SK-N-SH (cell line): ENCODE results near the gene BMPR1B. TPM values are rescaled to one million over a fixed set of nuclear protein-coding genes. Genes with fewer than 3 reads are reported as not detected.

Source experiments
- CTCF ChIA-PET: fragments of 300-600, 350-600 bp; formaldehyde crosslinking; extraction: SDS; loops from one replicate; lab custom pipeline; 2021; lab: Yijun Ruan, JAX
- POLR2A ChIA-PET: fragments of 350-600 bp; sonication (Branson Sonifier 250); formaldehyde crosslinking; extraction: SDS; loops from one replicate; lab custom pipeline; 2020; ENCODE audit warnings: antibody characterized with exemption, inconsistent platforms; lab: Yijun Ruan, JAX
- DNase-seq: peaks from one replicate; pipeline ENCODE4 v3.0.0; 2012
- H2AFZ ChIP-seq: fragments of 200-600 bp; sonication (generic); 2 replicates; pipeline ENCODE4 v1.8.1; 2016; ENCODE audit warnings: antibody characterized with exemption, mild to moderate bottlenecking, low read depth
- H3F3A ChIP-seq: fragments of 200-600 bp; sonication (generic); replicated peaks from 2 replicates; pipeline ENCODE3; 2016; ENCODE audit warnings: antibody characterized with exemption, mild to moderate bottlenecking; ENCODE audit not compliant: insufficient read depth
- H3K27ac ChIP-seq, 2 experiments: fragments of 200-500 bp in 1 of 2; fragments of 200-600 bp in 1 of 2; sonication (Bioruptor generic) in 1 of 2; sonication (generic), shearing (Covaris generic) in 1 of 2; 2 replicates each; pipeline versions ENCODE4 v1.5.1 to v1.6.1; 2014 to 2016; ENCODE audit warnings: low read depth in 2 of 2, inconsistent platforms in 1 of 2, low read length in 1 of 2, mild to moderate bottlenecking in 1 of 2, mixed read lengths in 1 of 2
- H3K27me3 ChIP-seq: fragments of 200-600 bp; sonication (generic), shearing (Covaris generic); 2 replicates; pipeline ENCODE4 v1.6.1; 2016; ENCODE audit warnings: mixed run types; ENCODE audit not compliant: insufficient read depth
- H3K36me3 ChIP-seq, 2 experiments: fragments of 200-500 bp in 1 of 2; fragments of 200-600 bp in 1 of 2; sonication (Bioruptor generic) in 1 of 2; sonication (generic) in 1 of 2; replicated peaks in 1 of 2; 2 replicates each; pipeline versions ENCODE3 to v1.5.1; 2014 to 2016; ENCODE audit warnings: low read length in 1 of 2, mild to moderate bottlenecking in 1 of 2; ENCODE audit not compliant: insufficient read depth in 2 of 2, control insufficient read depth in 1 of 2
- H3K4me1 ChIP-seq, 2 experiments: fragments of 200-500 bp in 1 of 2; fragments of 200-600 bp in 1 of 2; sonication (Bioruptor generic) in 1 of 2; sonication (generic), shearing (Covaris generic) in 1 of 2; 2 replicates each; pipeline versions ENCODE4 v1.5.1 to v1.6.1; 2014 to 2016; ENCODE audit warnings: low read depth in 1 of 2, low read length in 1 of 2, mixed run types in 1 of 2; ENCODE audit not compliant: insufficient read depth in 2 of 2, control insufficient read depth in 1 of 2
- H3K4me2 ChIP-seq: fragments of 200-600 bp; sonication (generic), shearing (Covaris generic); 2 replicates; pipeline ENCODE4 v1.6.1; 2017; ENCODE audit warnings: mixed run types
- H3K4me3 ChIP-seq, 2 experiments: fragments of 200-500 bp in 1 of 2; fragments of 200-600 bp in 1 of 2; sonication (Bioruptor generic) in 1 of 2; sonication (generic), shearing (Covaris generic) in 1 of 2; 2 replicates each; pipeline versions ENCODE4 v1.5.1 to v1.8.1; 2014 to 2016; ENCODE audit warnings: low read depth in 2 of 2, inconsistent platforms in 1 of 2, low read length in 1 of 2, mild to moderate bottlenecking in 1 of 2, mixed read lengths in 1 of 2, moderate library complexity in 1 of 2
- H3K79me2 ChIP-seq: fragments of 200-600 bp; sonication (generic); 2 replicates; pipeline ENCODE4 v1.8.1; 2017; ENCODE audit warnings: mild to moderate bottlenecking; ENCODE audit not compliant: insufficient read depth
- H3K9ac ChIP-seq: fragments of 200-600 bp; sonication (generic); 2 replicates; pipeline ENCODE4 v1.6.1; 2017; ENCODE audit warnings: mixed run types
- H3K9me2 ChIP-seq: fragments of 200-600 bp; sonication (generic); 2 replicates; pipeline ENCODE4 v1.6.1; 2017; ENCODE audit warnings: mixed run types
- H3K9me3 ChIP-seq: fragments of 200-600 bp; sonication (generic); 2 replicates; pipeline ENCODE4 v1.6.1; 2017; ENCODE audit warnings: mixed run types, mild to moderate bottlenecking, moderate library complexity
- H4K20me1 ChIP-seq: fragments of 200-600 bp; sonication (generic); 2 replicates; pipeline ENCODE4 v1.6.1; 2017; ENCODE audit warnings: mild to moderate bottlenecking, mixed run types; ENCODE audit not compliant: insufficient read depth
- CHD2 ChIP-seq: fragments of 150-350 bp; IDR thresholded peaks from 2 replicates; pipeline ENCODE4 v1.6.1; 2018; ENCODE audit warnings: low read length; ENCODE audit not compliant: partially characterized antibody
- CTCF ChIP-seq: fragments of 200-600 bp; sonication (generic); IDR thresholded peaks from 2 replicates; pipeline ENCODE4 v1.6.1; 2017; ENCODE audit warnings: antibody characterized with exemption, mild to moderate bottlenecking, moderate library complexity
- MAX ChIP-seq: IDR thresholded peaks from 2 replicates; pipeline ENCODE4 v1.4.0; 2012; ENCODE audit warnings: low read depth
- MEF2A ChIP-seq: IDR thresholded peaks from 2 replicates; pipeline ENCODE4 v1.4.0; 2012; ENCODE audit warnings: low read depth, borderline replicate concordance
- MXI1 ChIP-seq: IDR thresholded peaks from 2 replicates; pipeline ENCODE4 v1.6.1; 2012; ENCODE audit warnings: mild to moderate bottlenecking, low read depth, low read length, improper control_type of control experiment
- PBX3 ChIP-seq: IDR thresholded peaks from 2 replicates; pipeline ENCODE4; 2012
- POLR2AphosphoS5 ChIP-seq: IDR thresholded peaks from 2 replicates; pipeline ENCODE4 v1.6.1; 2012; ENCODE audit warnings: low read depth, low read length
- RCOR1 ChIP-seq: fragments of 150-350 bp; IDR thresholded peaks from 2 replicates; pipeline ENCODE4 v1.6.1; 2017; ENCODE audit warnings: antibody characterized with exemption, low read length
- REST ChIP-seq: IDR thresholded peaks from 2 replicates; pipeline ENCODE4 v1.6.1; 2012; ENCODE audit warnings: mild to moderate bottlenecking, low read depth, low read length, moderate library complexity
- RFX5 ChIP-seq: IDR thresholded peaks from 2 replicates; pipeline ENCODE4 v1.6.1; 2012; ENCODE audit warnings: mild to moderate bottlenecking, improper control_type of control experiment, low read length
- RXRA ChIP-seq: IDR thresholded peaks from 2 replicates; pipeline ENCODE4 v1.4.0; 2012; ENCODE audit warnings: low read depth, mild to moderate bottlenecking, borderline replicate concordance
- SMC3 ChIP-seq: IDR thresholded peaks from 2 replicates; pipeline ENCODE4 v1.6.1; 2012; ENCODE audit warnings: low read depth, low read length, improper control_type of control experiment
- TAF1 ChIP-seq: IDR thresholded peaks from 2 replicates; pipeline ENCODE4 v1.6.1; 2012; ENCODE audit warnings: low read depth, mild to moderate bottlenecking, low read length, moderate library complexity, borderline replicate concordance
- TCF12 ChIP-seq: IDR thresholded peaks from 2 replicates; pipeline ENCODE4 v1.4.0; 2012
- USF1 ChIP-seq: IDR thresholded peaks from 2 replicates; pipeline ENCODE4 v1.4.0; 2012; ENCODE audit warnings: low read depth, borderline replicate concordance
- USF2 ChIP-seq: fragments of 150-350 bp; IDR thresholded peaks from 2 replicates; pipeline ENCODE4 v1.6.1; 2017; ENCODE audit warnings: antibody characterized with exemption, low read length, low read depth, borderline replicate concordance
- YY1 ChIP-seq: IDR thresholded peaks from 2 replicates; pipeline ENCODE4 v1.4.0; 2012; ENCODE audit warnings: low read depth, mild to moderate bottlenecking
- WGBS: methylation state at CpG from one replicate; pipeline ENCODE4 v1.1.6; 2017; ENCODE audit warnings: low lambda C conversion rate; 5-methylcytosine and 5-hydroxymethylcytosine counted together
- polyA plus RNA-seq, 3 experiments: library from polyadenylated mRNA; depleted of rRNA; stranded (reverse); fragments of >200 nt; gene quantifications; 2 replicates each; pipeline ENCODE4 v1.2.3, GENCODE V29; 2012

The BMPR1B gene
- polyA plus RNA-seq, 1 of the 3 experiments (the other 2 are of a cell fraction): 0.16 TPM

- DNase-seq: no peak
- peaks cover 6% of the 10 kb centered on the region for H3F3A ChIP-seq
- peaks cover 0 to 23% of the 10 kb centered on the region in 2 experiments; a peak in 2 of 4 replicates for H3K4me1 ChIP-seq
- H3K4me2 ChIP-seq: no peak overlapping the region
- H3K27ac ChIP-seq: peak overlapping the region in 1 of 2 experiments; percentile 16; a peak in 1 of 4 replicates
- H3K4me3 ChIP-seq: peak overlapping the region in 1 of 2 experiments; percentile 37; a peak in 1 of 4 replicates
- H3K27me3 ChIP-seq: no peaks in the 10 kb centered on the region
- ChIA-PET POLR2A (no interaction called here), CTCF (interaction anchor here (0.6 to 4.9 kb wide), 10 partner anchors 10 to 1427 kb away, joined by 3 to 29 read pairs (median 4); no protein-coding TSS in a partner anchor)
- H3K79me2 ChIP-seq: no peaks in the 10 kb centered on the region
- H3K9me3 ChIP-seq: no peaks in the 10 kb centered on the region
- no peak overlapping the region for H2AFZ ChIP-seq
- no peaks in the 10 kb centered on the region for H3K9me2 ChIP-seq
- no peaks in the 10 kb centered on the region for H4K20me1 ChIP-seq
- no peaks in the 10 kb centered on the region for H3K36me3 ChIP-seq
- no peak for TF ChIP-seq USF2
- TF ChIP-seq TAF1: no peak
- TF ChIP-seq RXRA: no peak
- WGBS: 55% methylated on average over 3 of the region's 3 CpGs
- H3K9ac ChIP-seq: no peak overlapping the region
Observed at GRCh38 chr4:95156452-95156765, 398.7 kb downstream of the BMPR1B start.

- Histone ChIP-seq H3F3A (peaks cover 6% of the 10 kb centered on the region), H2AFZ (no peak overlapping the region)
- POLR2A ChIA-PET: no interaction called here
Observed at GRCh38 chr4:95157596-95157995, 399.8 kb downstream of the BMPR1B start.

More at GRCh38 chr4:95157596-95157995, 399.8 kb downstream of the BMPR1B start:
- no peaks in the 10 kb centered on the region for H4K20me1 ChIP-seq
- no peaks in the 10 kb centered on the region for H3K27me3 ChIP-seq
- H3K4me1 ChIP-seq: peaks cover 0 to 23% of the 10 kb centered on the region in 2 experiments; a peak in 2 of 4 replicates
- TF ChIP-seq MEF2A: no peak
- no peak for TF ChIP-seq CTCF
- no peak for TF ChIP-seq CHD2
- TF ChIP-seq RFX5: no peak
- TF ChIP-seq RCOR1: no peak
- TF ChIP-seq MXI1: no peak
- TF ChIP-seq REST: no peak
- TF ChIP-seq MAX: no peak
- no peak for TF ChIP-seq USF1
- no peak for TF ChIP-seq YY1
- no peak for TF ChIP-seq PBX3
- no peak for TF ChIP-seq POLR2AphosphoS5
- TF ChIP-seq TCF12: no peak
- no peak for TF ChIP-seq SMC3
- no peak for TF ChIP-seq USF2
- no peak for TF ChIP-seq RXRA
- H3K27ac ChIP-seq: no peak overlapping the region
- no peaks in the 10 kb centered on the region for H3K9me3 ChIP-seq
- no peak overlapping the region for H3K4me3 ChIP-seq
- no peaks in the 10 kb centered on the region for H3K79me2 ChIP-seq
- CTCF ChIA-PET: interaction anchor here (4.9 kb wide), 1 partner anchor 9 kb away, joined by 29 read pairs; no protein-coding TSS in a partner anchor
- H3K9ac ChIP-seq: no peak overlapping the region
- H3K9me2 ChIP-seq: no peaks in the 10 kb centered on the region
- no peak for DNase-seq
- no peak overlapping the region for H3K4me2 ChIP-seq
- H3K36me3 ChIP-seq: no peaks in the 10 kb centered on the region
